ENCODE data around the gene BAD.

GRCh38 chr11:64327375-64327774 lies 42.9 kb upstream of the BAD start:
- TF ChIP-seq POLR2A (IDR thresholded peaks at IDR 0.05; ENCODE audit: low read depth, low read length) (no peak), POLR2AphosphoS5 (IDR thresholded peaks at IDR 0.05; ENCODE audit: low read depth, low read length) (no peak), TAF1 (IDR thresholded peaks at IDR 0.05; ENCODE audit: borderline replicate concordance, low read depth, low read length) (no peak)

Data from GM12892 (cell line).